T-helper 1 cell treated with Interleukin-12 subunit alpha and Interleukin-12 subunit beta and Interleukin-4 antibody, amounts not matched to agents 30 ng/mL and 1 ng/mL, for 36 hours (primary cell): Measurements from ENCODE around the gene ELL3. TPM values are rescaled to one million over a fixed set of nuclear protein-coding genes. Genes with fewer than 3 reads are reported as not detected.
"Not testable (repeated sequence)": the region's sequence is repeated elsewhere in the genome, so short reads cannot be mapped to it uniquely, and the experiment has no call there.

ENCODE experiments used
- intact Hi-C: fragments of 100-400 bp; cut with micrococcal nuclease; formaldehyde crosslinking; loops from one replicate; pipeline ENCODE4 v1.15.1; 2024
- total RNA-seq: library from RNA; stranded (reverse); gene quantifications from 2 replicates; pipeline ENCODE4 v1.2.3, GENCODE V29; 2022

ELL3 gene, protein sequence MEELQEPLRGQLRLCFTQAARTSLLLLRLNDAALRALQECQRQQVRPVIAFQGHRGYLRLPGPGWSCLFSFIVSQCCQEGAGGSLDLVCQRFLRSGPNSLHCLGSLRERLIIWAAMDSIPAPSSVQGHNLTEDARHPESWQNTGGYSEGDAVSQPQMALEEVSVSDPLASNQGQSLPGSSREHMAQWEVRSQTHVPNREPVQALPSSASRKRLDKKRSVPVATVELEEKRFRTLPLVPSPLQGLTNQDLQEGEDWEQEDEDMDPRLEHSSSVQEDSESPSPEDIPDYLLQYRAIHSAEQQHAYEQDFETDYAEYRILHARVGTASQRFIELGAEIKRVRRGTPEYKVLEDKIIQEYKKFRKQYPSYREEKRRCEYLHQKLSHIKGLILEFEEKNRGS
- total RNA-seq: 0.34 and 1.6 TPM in 2 replicates

GRCh38 chr15:43776718-43777266 lies at the start of gene ELL3:
TSS of gene ELL3 (minus strand) at chr15:43776966. CDS start at chr15:43776901, 65 bp downstream.
- intact Hi-C loops: loop anchor here (1.0 kb wide), 7 partner anchors 7 to 52 kb away; partner anchors contain the start of genes HYPK, MFAP1, PDIA3 and SERINC4

DNA sequence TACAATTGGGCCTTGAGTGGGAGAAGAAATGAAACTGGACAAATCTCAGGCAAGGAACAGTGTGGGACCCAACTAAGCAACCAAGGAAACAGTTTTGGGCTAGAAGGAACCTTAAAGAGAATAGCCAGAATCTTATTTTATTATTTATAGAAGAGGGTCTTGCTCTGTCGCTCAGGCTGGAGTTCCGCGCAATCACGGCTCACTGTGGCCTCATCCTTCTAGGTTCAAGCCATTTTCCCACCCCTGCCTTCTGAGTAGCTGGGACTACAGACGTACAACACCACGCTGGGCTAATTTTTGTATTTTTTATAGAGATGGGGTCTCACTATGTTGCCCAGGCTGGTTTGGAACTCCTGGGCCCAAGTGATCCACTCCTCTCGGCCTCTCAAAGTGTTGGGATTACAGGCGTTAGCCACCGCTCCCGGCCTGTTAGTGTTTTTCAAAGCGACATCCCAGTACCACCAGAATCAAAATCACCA lies 49.3 kb upstream of the ELL3 start:
- intact Hi-C loops: loop anchor here (5.0 to 10.0 kb wide), 7 partner anchors 311 to 1551 kb away; partner anchors contain the start of genes CCNDBP1, CTDSPL2, EIF3J and GANC

GRCh38 chr15:43825305-43825704 lies 48.5 kb upstream of the ELL3 start:
- intact Hi-C loops: loop anchor here (2.0 to 10.0 kb wide), 8 partner anchors 311 to 1551 kb away; partner anchors contain the start of genes CCNDBP1, CTDSPL2, EIF3J and GANC

GRCh38 chr15:43824302-43825246 lies 47.8 kb upstream of the ELL3 start, which contains the start of gene MFAP1:
TSS of gene MFAP1 (minus strand) at chr15:43824690. CDS start at chr15:43824569, 121 bp downstream.
- intact Hi-C loops: loop anchor here (1.0 to 10.0 kb wide), 13 partner anchors 24 to 1550 kb away; partner anchors contain the start of genes CCNDBP1, CTDSPL2, EIF3J and GANC

- intact Hi-C loops: loop anchor here (10.0 kb wide), 5 partner anchors 307 to 1547 kb away; partner anchors contain the start of genes CCNDBP1, EIF3J, GANC and MAP1A
Observed at GRCh38 chr15:43821505-43821904, 44.7 kb upstream of the ELL3 start.

- intact Hi-C loops: not testable (repeated sequence)
Observed at GRCh38 chr15:43815064-43815463, 38.3 kb upstream of the ELL3 start.

- intact Hi-C loops: no loop called here
Observed at GRCh38 chr15:43808960-43809678, 32.4 kb upstream of the ELL3 start.

GRCh38 chr15:43808435-43808950 lies 31.7 kb upstream of the ELL3 start:
- intact Hi-C loops: no loop called here

DNA sequence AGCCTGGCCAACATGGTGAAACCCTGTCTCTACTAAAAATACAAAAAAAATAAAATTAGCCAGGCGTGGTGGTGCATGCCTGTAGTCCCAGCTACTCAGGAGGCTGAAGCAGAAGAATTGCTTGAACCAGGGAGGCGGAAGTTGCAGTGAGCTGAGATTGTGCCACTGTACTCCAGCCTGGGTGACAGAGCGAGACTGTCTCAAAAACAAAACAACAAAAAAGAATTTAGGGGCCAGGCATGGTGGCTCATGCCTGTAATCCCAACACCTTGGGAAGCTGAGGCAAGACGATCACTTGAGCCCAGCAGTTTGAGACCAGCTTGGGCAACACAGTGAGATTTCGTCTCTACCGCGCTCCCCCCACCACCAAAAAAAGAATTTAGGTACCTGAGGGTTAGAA lies 25.9 kb upstream of the ELL3 start:
- intact Hi-C loops: not testable (repeated sequence)

GRCh38 chr15:43800286-43801141 lies 23.7 kb upstream of the ELL3 start, which contains the start of gene HYPK:
TSS of gene HYPK (plus strand) at chr15:43800599. CDS start at chr15:43800623, 24 bp downstream.
- intact Hi-C loops: loop anchor here (1.0 to 2.0 kb wide), 5 partner anchors 8 to 307 kb away; partner anchors contain the start of genes MFAP1, SERF2 and TP53BP1

DNA sequence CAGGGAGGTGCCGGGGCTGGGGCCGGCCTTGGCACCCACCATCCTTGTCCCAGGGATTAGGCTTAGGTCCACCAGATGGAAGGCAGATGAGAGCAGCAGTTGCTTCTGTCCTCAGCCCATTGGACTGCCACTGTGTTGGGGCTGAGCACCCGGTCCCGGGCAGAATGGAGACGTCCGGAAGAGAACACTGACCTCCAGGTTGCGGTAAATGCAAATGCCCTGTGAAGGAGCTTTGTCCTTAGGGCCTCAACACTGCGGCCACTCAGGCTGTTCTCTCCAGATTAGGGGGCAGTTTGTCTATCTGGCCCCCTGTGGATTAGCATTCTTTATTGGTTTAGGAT lies 23.1 kb upstream of the ELL3 start, which contains the start of gene SERINC4:
SERINC4 (minus strand) TSS at position 276 of the 341 bp plus-strand sequence; CDS start at position 42, 234 bp downstream.
- intact Hi-C loops: loop anchor here (1.0 to 10.0 kb wide), 6 partner anchors 8 to 1525 kb away; partner anchors contain the start of genes GANC, MFAP1, SERF2 and TMEM87A

DNA sequence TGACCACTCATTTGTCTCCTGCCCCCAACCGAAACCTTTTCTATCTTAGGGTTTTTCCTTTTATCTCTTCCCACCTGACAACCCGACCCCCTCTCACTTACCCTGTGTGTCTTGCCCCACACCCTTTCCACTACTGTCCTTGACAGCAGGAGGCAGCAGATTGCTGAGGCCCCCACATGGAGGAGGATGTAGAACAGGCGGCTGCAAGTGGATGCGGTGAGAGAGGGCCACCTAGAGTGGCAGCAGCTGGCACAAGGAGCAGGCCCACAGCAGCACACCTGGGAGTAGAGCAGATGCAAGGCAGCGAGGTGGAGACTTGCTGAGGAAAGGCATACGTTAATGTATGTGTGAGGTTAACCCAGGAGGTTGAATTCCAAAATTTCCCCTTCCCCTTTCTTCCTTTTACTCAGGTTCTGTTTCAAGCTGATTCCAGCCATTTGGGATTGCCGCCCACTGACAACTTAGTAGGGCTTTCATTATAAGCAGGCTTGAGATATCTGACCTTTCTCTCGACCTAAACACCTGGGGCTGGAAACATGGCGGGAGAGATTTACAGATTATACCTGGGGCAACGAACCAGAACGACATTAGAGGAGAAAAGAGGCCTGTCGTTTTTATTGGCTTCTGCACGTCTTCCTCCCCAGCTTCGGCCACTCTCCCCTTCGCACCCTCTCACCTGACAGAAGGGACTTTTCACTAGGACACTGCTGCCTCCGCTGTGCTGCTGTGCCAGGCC lies 22.6 kb upstream of the ELL3 start:
- intact Hi-C loops: loop anchor here (10.0 kb wide), 1 partner anchor 1525 kb away; the partner anchor contains the start of genes GANC and TMEM87A

DNA sequence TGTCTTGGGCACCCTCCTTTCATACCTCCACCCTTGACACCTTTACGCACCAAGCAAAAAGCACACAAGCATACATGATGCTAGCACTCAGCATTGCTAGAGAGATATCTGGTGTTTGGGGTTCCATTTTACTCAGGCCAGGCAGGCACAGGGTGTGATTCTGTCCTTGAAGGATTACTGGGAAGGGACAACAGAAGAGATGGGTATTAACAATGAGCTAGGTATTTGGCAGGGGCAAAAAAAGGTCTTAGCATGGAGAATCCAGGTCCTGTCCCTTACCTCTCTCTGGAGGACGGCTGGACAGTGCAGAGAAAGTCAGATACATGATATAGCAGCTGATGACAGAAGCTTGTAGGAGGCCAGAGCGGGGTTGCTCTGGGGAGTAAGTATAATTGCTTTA lies 19.8 kb upstream of the ELL3 start:
- intact Hi-C loops: loop anchor here (10.0 kb wide), 1 partner anchor 1522 kb away; the partner anchor contains the start of genes GANC and TMEM87A

DNA sequence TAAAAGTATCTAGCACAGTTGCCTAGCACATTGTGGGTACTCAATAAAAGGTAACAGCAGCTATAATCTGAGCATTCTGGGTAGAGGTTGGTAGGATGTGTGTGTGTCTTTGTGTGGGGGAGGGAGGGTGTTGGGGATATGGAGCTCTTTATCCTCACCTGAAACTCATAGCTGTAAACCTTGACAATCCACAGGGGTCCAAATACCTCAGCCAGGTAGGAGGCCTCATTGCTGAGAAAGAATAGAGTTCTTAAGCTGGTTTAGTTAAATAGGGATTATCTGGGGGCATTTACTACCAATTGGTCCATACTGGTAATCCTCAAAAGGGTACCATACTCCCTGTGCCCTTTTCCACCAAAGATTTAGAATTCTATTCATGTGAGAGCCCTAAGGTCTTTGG lies 19.2 kb upstream of the ELL3 start:
- intact Hi-C loops: loop anchor here (10.0 kb wide), 1 partner anchor 1521 kb away; the partner anchor contains the start of genes GANC and TMEM87A

DNA sequence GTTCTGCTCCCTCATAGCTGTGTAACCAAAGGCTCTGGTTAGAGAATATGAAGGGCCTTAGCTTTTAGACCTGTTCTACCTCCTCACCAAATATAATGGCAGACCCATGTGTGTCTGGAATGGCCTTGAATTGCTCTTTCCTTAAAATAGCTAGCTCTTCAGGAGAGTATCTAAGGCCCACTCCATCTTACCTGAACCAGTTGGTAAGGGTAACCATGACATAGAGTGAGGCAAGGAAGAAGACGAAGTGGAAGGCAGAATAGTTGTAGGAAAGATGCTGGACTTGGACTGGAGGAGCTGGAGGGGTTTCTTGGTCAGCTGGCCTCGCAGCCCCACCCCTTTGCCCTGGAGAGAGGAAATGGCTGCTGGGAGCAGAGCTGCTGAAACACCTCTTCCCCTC lies 18.4 kb upstream of the ELL3 start:
- intact Hi-C loops: loop anchor here (10.0 kb wide), 1 partner anchor 1520 kb away; the partner anchor contains the start of genes GANC and TMEM87A

- intact Hi-C loops: loop anchor here (5.0 to 10.0 kb wide), 2 partner anchors 302 to 1520 kb away; partner anchors contain the start of genes GANC, TMEM87A and TP53BP1
Observed at GRCh38 chr15:43794269-43795037, 17.7 kb upstream of the ELL3 start.
